Inflammatory macrophage treated with lipopolysaccharide for 1 hour (primary cell): ENCODE results near the gene VAT1L.

Experiments used
- DNase-seq, 2 donors: peaks; one replicate each; pipeline ENCODE4 v3.0.0-alpha.2; 2020 to 2022

Gene VAT1L

DNA sequence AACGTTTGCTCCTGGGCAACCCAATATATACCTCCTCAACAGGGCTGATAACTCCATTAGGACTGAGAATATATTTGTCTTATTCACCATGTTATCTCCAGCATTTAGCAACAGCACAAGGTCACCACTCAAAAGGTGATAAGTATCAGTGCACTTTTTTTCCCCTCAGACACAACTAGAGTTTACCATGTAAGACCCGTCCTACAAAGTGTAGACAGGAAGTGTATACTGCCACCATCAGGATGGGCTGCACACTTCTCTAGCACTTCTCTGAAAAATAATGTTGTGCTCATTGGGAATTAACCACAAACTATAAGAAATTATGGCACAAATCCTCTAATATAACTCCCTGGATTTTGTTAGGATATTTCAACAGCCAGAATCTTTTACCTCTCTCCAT lies 5.7 kb upstream of the VAT1L start:
- no peak for DNase-seq

DNA sequence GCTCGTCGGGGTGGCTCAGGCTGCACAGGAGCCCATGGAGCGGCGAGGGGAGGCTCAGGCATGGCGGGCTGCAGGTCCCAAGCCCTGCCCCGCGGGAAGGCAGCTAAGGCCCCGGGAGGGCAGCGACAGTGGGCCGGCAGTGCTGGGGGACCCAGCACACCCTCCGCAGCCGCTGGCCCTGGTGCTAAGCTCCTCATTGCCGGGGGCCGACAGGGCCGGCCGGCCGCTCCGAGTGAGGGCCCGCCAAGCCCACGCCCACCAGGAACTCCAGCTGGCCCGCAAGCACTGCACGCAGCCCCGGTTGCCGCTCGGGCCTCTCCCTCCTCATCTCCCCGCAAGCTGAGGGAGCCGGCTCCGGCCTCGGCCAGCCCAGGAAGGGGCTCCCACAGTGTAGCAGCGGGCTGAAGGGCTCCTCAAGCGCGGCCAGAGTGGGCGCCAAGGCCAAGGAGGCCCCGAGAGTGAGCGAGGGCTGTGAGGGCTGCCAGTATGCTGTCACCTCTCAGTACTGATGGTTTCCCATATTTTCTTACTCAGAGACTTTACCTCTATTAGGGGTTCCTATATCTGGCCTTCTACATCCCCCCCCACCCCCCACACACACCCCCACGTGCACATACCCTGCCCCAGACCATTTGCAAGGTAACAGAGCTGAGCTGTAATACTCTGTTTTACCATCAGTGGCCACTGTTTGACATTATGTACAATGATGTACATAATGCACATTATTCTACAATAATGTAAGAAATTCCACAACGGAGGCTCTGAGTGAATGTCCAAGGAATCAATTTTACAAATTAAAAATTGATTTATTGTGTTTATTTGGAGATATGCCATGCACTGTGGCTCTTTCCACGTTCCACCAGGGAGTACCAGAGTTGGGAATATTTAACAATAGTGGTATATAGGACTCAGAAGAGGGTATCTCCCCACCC lies 3.7 kb upstream of the VAT1L start:
- peak in 1 of 2 donors; percentile 5 for DNase-seq

DNA sequence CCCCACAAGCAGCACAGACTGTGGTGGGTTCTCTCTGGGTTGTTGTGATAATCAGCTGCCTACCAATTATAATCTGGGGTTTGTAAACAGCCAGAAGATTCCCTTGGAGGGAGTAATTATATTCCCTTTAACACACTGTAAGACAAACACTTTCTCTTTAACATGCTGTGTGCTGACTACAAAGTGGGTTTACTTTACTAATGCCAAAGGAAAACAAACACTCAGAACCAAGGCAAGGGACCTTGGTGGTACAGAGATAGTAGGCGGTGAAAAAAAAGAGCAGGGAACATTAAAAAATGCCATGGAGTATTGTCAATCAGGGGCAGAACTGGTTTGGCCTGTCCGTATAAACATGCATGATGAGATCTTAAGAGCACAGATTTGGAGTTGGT lies 3.0 kb upstream of the VAT1L start:
- no peak for DNase-seq

DNA sequence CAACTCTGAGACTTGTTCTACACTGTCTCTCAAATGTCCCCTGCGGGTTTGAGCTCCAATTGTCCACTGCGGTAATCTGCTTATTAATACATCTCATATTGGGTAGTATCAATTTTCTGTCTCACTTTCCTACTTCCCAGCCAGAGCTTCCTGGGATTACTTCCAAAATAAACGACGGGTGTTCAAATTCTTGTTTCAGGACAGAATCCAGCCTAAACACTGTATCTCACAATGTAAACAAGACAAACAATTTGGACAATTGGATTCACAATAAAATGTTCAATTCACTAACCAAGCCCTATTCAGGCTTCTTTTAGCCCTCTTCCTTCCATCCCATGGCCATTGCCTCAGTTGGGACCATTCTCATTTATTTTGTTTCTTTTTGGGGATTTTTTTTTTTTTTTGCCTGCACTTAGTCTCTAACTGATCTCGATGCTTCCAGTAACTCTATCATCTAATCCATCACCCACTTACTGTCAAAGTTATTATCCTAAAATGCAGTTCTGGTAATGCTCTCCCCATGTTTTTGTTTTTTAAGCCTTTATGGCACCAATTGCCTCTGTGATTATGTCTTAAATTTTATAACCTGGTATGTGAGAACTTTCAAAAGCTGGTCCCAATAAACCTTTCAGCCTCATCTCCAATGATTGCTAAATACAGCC lies 2.0 kb upstream of the VAT1L start:
- DNase-seq, result no peak

DNA sequence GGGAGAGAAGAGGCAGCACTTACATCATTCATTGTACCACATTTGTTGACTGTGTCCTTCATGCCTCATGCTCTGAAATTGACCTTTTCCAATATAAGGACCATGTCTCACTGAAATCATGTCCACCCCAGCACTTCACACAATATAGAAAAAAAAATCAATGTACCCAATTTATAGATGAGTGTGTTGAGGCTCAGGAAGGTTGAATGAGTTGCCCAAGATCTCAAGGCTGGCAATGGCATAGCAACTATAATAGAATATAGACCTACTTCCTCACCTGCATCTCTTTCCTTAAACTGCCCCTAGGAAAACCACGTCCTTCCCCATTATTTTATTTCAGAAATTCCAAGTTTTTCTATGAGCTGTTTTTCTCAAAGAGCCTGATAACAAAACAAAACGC lies 912 bp upstream of the VAT1L start:
- DNase-seq, result no peak

DNA sequence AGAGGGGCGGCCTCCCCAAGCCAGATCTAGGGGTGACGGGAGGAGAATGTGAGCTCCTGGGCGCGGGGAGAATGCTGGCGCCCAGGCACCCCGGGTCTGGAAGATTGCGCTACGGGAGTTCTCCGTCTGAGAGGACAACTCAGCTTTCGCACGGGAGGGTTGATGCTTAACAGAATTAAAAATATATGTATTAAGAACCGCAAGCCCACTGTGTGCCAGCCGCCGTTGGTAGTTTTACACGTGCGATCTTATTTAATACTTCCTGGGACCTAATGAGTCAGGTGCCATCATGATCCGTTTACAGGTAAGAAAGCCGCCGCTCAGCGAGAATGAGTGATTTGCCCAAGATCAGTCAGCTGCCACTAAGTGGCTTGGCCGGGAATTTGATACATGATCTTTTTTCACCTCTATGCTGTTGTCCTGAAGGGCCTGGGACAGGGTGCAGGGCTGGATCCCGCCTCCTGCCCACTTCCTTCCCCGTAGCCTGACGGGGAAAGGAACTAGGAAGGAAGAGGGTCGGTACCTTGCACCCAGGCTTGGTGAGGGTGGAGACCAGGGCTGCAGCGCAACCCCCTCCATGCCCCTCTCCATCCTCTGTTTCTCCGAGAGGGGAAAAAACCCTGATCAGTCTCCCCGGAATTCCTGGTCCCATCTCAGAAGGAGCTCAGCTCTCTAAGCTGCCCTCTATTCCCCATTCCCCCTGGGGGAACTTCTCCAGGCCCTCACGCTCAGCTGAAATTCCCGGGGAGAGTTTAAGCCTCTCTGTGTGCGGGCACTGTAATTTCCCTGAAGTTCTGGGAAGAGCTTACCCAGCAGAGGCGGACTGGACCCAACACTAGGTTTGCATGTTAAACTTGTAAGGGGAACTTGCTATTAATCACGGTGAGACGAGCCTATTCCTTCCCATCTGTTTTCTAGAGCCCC lies 983 bp downstream of the VAT1L start:
- no peak for DNase-seq

DNA sequence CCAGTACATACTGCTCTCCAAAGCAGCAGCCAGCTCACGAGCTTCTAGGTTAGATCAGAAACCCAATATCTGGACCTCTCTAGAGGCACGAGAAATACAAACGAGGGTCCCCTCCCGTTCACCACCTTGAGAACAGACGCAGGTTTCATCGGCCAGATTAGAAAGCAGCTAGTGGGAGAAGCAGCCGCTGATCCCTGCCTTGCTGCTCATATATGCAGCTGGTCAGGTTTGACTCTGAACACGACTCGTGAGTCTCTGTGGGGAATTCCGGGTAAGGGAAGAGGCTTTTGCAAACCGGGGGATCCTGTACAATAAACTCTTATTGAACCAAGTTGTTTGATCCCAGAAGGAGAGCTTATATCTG lies 1.6 kb downstream of the VAT1L start:
- no peak for DNase-seq

DNA sequence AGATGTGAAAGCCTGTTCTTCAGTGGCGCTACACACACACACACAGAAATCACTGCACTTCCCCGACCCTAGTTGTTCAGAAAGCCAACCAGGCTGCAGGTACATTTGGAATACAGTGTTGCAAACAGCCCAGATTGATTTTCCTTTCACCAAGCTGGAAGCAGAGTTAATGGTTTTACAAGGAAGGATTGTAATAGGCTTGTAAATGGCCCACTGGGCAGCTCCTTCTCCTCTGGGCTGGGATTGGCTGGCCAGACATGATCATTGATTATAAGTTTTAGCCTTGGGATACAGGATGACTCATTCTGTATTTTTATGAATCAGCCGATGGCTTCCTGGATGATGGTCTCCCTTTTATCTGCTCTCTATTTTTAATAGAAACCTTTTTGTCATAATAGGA lies 2.5 kb downstream of the VAT1L start:
- DNase-seq, result no peak

DNA sequence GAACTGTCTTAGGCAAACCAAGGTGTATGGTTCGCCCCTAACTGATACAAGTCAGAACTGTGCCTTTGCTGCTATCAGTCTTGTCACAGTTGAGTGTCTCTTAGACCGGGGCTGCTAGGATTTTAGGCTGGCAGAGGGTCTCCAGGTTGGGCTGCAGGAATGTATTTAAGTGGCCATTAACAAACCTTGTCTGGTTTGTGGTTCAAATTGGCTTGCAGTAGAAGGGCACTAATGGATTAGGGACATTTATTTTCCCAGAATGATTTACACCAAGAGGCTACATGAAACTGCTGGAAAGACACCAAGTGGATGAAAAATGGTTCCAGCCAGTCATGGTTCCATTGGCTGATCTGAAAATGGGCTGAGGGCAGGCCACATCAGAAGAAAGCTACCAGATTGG lies 5.1 kb downstream of the VAT1L start:
- DNase-seq, result no peak

DNA sequence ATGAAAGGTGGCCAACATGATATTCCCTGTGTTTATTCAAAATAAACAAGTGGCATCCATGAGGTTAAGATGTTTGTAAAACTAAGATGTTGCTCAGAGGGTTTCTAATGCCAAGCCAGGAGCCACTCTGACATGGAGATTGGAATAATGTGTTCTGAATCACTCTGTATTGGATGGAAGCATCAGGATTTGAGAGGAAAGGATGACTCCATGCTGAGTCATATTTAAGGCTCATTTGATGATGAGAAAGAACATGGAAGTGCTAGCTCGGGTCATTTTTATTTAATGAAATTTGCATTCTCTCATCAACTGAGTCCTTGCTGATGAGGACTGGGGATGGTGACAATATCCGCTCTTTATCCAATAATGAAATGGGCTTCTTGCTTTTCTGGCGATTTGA lies 6.2 kb downstream of the VAT1L start:
- no peak for DNase-seq

DNA sequence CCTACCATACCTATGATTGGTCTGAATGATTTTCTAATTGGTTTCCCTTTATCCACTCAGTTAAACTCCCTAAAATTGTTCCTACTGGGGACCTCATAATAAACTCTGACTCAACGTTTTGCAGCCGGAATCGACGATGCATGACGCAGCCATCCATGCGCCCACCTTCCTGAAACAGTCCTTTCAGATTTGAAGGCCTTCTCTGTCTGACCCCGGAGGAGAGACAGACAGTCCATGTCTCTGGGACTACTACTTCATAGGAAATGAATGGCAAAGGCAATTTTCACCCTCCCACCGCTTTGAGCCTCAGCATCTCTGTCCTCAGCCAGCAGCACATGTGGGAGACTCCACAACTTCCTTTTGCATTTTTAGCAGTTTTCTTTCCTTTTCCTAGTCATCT lies 13.5 kb downstream of the VAT1L start:
- DNase-seq, result no peak

DNA sequence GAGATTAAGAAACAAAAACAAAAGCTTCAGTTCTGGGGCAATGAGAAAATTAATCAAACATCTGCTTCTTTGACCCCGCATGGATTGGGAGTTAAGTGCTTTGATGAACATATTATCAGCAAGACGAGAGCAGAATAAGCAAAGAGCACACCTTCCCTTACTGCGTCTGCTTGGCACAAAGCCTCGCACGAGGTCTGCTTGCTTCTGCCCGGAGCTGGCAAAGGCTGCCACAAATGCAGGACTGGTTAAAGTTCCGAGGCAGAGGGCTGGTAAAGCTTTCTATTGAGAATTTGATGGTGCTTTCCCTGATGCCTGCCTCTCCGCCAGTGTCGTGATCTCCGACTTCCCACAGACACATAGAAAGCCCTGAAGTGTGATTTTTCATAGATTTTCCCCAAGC lies 17.0 kb downstream of the VAT1L start:
- no peak for DNase-seq

DNA sequence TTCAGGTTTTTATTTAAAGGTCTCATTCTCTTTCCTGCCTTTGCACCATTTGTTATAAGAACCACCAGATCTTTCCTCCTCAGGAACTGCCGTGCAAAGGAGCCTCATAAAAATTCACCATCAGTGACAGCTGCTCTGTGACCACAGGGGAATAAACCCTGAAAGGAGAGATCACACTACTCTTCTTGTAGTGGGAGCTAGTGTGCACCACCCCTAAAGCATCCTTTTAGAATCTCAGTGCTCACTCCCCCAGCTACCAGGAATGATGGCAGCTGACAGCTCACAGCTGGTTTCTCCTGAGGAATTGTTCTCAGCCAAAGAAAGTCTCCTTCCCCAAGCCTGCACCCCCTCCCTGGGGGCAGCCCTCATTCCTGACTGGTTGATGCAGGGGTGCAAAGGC lies 18.7 kb downstream of the VAT1L start:
- no peak for DNase-seq

DNA sequence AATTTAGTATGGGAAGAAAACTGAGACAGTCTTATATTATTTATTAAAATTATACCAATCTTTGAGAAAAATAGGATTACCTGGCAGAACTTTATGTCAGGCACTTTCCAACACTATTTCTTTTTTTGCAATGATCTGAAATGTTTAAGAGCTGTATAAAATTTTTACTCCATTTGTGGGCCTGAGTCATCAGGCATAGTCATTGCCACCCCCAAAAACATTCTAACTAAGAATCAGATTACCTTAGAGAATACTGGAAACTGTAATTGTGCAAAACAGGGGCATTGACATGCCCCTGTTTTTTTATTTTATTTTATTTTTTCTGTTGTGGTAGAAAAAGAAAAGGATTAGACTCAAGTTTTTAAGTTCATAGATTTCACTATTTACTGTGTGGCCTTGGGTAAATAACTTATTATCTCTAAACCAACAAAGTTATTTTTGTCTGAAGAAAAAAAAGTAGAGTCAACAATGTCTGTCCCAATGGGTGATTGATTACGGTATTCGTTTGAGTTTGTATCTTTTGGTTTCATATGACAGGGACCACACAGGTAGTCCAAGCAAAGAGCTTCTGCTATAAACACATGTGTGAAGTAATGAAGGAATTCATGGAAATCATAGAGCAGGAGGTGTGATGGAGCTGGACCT lies 24.6 kb downstream of the VAT1L start:
- no peak for DNase-seq

DNA sequence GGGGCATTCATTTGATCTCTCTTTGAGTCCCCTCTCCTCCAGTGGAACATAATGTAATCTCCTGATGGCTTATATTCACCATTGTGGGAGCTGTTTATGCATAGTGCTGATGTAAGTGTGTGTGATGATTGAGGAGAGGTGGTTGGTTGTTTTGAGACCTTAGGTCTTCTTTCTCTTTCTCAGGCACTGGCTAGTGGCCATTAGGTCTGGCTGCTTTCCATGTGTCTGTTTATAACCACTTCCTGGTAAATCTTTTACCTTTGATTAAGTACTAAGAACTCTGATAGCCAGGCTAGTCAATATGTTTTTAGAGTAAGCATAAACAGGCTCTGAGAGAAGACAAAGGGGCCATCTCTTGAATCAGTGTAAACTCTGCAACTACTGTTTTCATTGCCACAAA lies 27.9 kb downstream of the VAT1L start:
- DNase-seq, result no peak

DNA sequence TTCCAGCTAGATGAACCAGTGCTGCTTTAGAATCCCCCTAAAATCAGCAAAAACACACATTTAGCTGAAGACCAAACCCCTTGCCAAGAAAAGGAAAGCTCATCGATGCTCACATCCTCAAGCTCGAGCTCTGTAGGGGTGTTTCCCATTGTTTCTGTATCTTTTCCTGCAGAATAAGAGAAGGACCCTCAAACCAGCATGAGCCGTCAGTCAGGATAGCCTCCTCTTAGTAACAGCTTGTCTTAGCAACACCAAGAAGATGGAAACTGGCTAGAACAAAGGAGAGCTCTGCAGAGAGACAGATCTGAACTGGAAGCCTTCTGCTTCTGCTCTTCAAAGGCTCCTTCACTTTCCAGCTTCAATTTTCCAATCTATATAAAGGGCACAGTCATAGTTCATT lies 32.0 kb downstream of the VAT1L start:
- DNase-seq, result no peak

DNA sequence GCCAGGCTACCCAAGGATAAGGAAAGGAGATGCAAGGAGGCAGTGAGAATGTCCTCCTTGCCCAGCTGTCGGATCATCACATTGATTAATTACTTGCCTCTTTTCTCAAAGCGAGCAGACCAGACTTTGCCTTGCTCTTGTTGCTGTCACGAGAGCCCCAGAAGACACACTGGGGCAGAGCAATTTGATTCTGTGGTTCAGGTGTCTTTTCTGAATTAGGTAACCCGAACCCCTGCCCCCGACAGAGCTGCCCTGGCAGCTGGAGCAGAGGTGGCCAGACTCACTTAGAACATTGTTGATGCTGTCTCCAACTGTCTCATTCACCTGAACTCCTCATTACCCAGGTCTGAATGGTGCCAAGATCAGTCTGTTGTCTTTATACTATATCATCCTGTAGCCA lies 34.3 kb downstream of the VAT1L start:
- DNase-seq, result no peak

DNA sequence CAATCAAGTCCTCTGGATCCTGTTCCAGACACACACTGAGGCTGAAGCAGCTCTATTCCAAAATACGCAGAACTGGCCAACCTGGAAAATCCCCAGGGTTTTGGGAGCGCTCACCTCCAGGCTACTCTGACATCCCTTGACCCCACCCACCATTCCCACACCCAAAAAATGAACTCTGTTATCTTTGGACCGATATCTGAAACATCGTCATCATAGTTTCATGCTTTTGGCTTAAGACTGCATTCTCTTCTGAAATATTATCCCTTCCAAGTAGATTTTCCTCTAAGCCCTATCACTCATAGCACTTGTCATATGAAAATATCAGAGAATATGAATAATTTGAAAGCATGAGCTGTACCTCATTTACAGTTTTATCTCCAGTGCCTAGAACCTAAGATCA lies 34.7 kb downstream of the VAT1L start:
- no peak for DNase-seq

DNA sequence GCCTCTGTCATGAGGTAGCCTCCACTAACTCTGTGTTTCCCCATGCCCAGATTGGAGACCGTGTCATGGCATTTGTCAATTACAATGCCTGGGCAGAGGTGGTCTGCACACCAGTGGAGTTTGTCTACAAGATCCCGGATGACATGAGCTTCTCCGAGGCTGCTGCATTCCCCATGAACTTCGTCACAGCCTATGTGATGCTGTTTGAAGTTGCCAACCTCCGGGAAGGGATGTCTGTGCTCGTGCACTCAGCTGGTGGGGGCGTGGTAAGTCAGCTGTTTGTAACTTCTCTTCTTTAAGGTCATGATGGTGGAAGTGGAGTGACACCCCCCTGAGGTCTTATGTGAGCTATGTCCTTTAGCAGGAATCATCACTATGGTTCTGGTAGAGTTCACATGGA lies 36.8 kb downstream of the VAT1L start:
- no peak for DNase-seq

DNA sequence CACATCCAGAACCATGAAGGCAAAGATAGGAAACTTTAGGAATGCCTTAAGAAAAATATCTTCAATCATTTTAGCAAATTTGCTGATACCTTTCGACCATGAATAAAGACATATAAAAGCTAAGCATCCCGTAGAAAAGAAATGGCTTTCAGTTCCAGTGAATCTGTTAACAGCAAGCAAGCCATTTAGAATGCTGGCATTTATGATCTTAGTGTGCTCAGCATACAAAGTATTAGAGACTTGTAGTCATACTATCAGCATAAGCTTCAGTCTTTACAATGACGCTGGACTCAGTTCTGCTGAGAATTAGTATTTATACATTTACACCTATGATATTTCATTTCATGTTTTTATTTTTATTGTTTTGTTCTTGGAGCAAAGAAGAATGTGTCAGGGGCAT lies 38.7 kb downstream of the VAT1L start:
- no peak for DNase-seq

DNA sequence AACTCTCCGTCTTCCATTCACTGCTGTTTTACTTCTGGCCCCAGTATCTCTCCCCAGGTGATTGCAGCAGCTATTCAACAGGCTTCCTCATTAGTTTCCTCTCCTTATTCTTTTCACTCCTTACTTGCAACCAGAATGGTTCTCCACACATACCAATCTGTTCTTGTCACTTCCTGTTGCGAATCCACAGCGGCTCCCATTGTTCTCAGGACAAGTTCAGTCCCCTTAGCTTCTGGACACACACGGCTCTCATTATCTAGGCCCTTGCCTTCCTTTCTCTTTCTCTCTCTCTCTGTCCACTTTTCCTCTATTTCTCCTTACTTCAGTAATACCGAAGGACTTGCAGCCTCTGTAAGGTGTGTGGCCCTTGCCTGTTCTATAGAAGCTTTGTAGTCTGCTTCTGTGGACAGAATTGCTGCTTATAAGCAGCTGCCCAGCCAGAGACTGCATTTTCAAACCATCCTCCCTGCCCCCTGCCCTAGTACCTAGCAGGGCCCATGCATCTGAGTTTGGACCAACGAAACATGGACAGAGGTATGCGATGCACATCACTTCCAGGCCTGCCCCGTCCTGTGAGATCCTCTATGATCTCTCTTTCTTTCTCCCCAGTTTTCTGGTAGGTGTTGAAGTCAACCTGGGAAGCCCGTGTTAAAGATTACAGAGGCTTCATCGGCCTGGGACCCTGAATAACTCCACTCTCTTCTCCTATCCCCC lies 45.7 kb downstream of the VAT1L start:
- no peak for DNase-seq
